GM18870 (cell line): ENCODE results near the gene FCHSD2.
"Not testable (repeated sequence)": the region's sequence is repeated elsewhere in the genome, so short reads cannot be mapped to it uniquely, and the experiment has no call there.

ENCODE experiments used
- ATAC-seq: cut with Tn5 transposase; IDR thresholded peaks from one replicate; pipeline ENCODE4 v1.9.1; 2021; ENCODE audit warnings: moderate library complexity; ENCODE audit not compliant: unreplicated experiment

The FCHSD2 gene

GRCh38 chr11:73126804-73127480 is 15.2 kb downstream of the FCHSD2 start:
- ATAC-seq, result no peak

- ATAC-seq, result no peak
Observed at GRCh38 chr11:73124800-73125199, 17.3 kb downstream of the FCHSD2 start.

GRCh38 chr11:73123892-73124291 is 18.2 kb downstream of the FCHSD2 start:
- ATAC-seq, result not testable (repeated sequence)

- ATAC-seq, result no peak
Observed at GRCh38 chr11:73121692-73122091, 20.4 kb downstream of the FCHSD2 start.

- ATAC-seq, result no peak
Observed at GRCh38 chr11:73117071-73117470, 25.0 kb downstream of the FCHSD2 start.

- no peak for ATAC-seq
Observed at GRCh38 chr11:73116636-73117035, 25.5 kb downstream of the FCHSD2 start.

GRCh38 chr11:73114835-73115220 is 27.3 kb downstream of the FCHSD2 start:
- no peak for ATAC-seq

- no peak for ATAC-seq
Observed at GRCh38 chr11:73114110-73114834, 27.8 kb downstream of the FCHSD2 start.

GRCh38 chr11:73113426-73113825 is 28.7 kb downstream of the FCHSD2 start:
- no peak for ATAC-seq

GRCh38 chr11:73107597-73107996 is 34.5 kb downstream of the FCHSD2 start:
- no peak for ATAC-seq

GRCh38 chr11:73106347-73106746 is 35.8 kb downstream of the FCHSD2 start:
- ATAC-seq, result no peak

GRCh38 chr11:73100578-73100977 is 41.5 kb downstream of the FCHSD2 start:
- no peak for ATAC-seq

GRCh38 chr11:73099512-73100266 is 42.4 kb downstream of the FCHSD2 start:
- ATAC-seq, result no peak

- ATAC-seq, result no peak
Observed at GRCh38 chr11:73095613-73096012, 46.5 kb downstream of the FCHSD2 start.

GRCh38 chr11:73091521-73092305 is 50.4 kb downstream of the FCHSD2 start:
- no peak for ATAC-seq

GRCh38 chr11:73087730-73088129 is 54.4 kb downstream of the FCHSD2 start:
- ATAC-seq, result no peak

- ATAC-seq, result no peak
Observed at GRCh38 chr11:73085189-73085875, 56.8 kb downstream of the FCHSD2 start.

- ATAC-seq, result no peak
Observed at GRCh38 chr11:73078631-73079030, 63.5 kb downstream of the FCHSD2 start.

- ATAC-seq, result no peak
Observed at GRCh38 chr11:73077454-73077853, 64.7 kb downstream of the FCHSD2 start.

GRCh38 chr11:73074319-73074718 is 67.8 kb downstream of the FCHSD2 start:
- ATAC-seq, result no peak
